Transverse colon (tissue), 4 donors: Measurements from ENCODE around the gene FMNL2.

Experiments used
- CTCF ChIP-seq, 5 experiments: fragments of 200-600 bp in 3 of 5; fragments of 450-650 bp in 2 of 5; sonication (generic) in 3 of 5; IDR thresholded peaks; 1 replicate in 2 of 5; 2 replicates in 3 of 5; pipeline ENCODE4 v1.5.1; 2016 to 2017; ENCODE audit warnings: antibody characterized with exemption in 5 of 5, inconsistent platforms in 3 of 5, mild to moderate bottlenecking in 2 of 5, moderate library complexity in 1 of 5
- POLR2A ChIP-seq: fragments of 450-650 bp; IDR thresholded peaks from one replicate; pipeline ENCODE4 v1.6.1; 2016; ENCODE audit warnings: antibody characterized with exemption, mild to moderate bottlenecking, moderate library complexity
- POLR2AphosphoS5 ChIP-seq, 3 donors: sonication (generic); formaldehyde crosslinking; IDR thresholded peaks; one replicate each; pipeline ENCODE4 v1.6.1; 2016; ENCODE audit warnings: antibody characterized with exemption in 3 of 3

- no peak for TF ChIP-seq CTCF (IDR thresholded peaks at IDR 0.05)
- no peak for TF ChIP-seq POLR2A
- no peak for TF ChIP-seq POLR2AphosphoS5 (IDR thresholded peaks at IDR 0.05)
These were observed 223.4 kb downstream of the FMNL2 start for GRCh38 chr2:152558158-152558984.
